MM.1S (cell line): Measurements from ENCODE around the gene SIRPA.

ENCODE experiments used
- DNase-seq: peaks from one replicate; pipeline ENCODE4 v3.0.0-alpha.2; 2015
- H2AFZ ChIP-seq: fragments of 300-600 bp; sonication (generic); 2 replicates; pipeline ENCODE4 v1.6.0; 2016; ENCODE audit warnings: antibody characterized with exemption, low read length
- H3F3A ChIP-seq: fragments of 300-600 bp; sonication (generic); 2 replicates; pipeline ENCODE4 v1.6.1; 2016; ENCODE audit warnings: mild to moderate bottlenecking, antibody characterized with exemption, low read length, moderate library complexity, mixed read lengths; ENCODE audit not compliant: insufficient read depth
- H3K27ac ChIP-seq: fragments of 300-600 bp; sonication (generic); 2 replicates; pipeline ENCODE4 v1.5.1; 2016; ENCODE audit warnings: mild to moderate bottlenecking, low read length
- H3K27me3 ChIP-seq: fragments of 300-600 bp; sonication (generic); replicated peaks from 2 replicates; pipeline ENCODE4 v1.6.0; 2016; ENCODE audit warnings: low read length; ENCODE audit not compliant: insufficient read depth
- H3K36me3 ChIP-seq: fragments of 300-600 bp; sonication (generic); replicated peaks from 2 replicates; pipeline ENCODE4 v1.6.1; 2016; ENCODE audit warnings: mild to moderate bottlenecking, low read length, mixed read lengths; ENCODE audit not compliant: insufficient read depth
- H3K4me1 ChIP-seq: fragments of 300-600 bp; sonication (generic); 2 replicates; pipeline ENCODE4 v1.6.1; 2016; ENCODE audit warnings: low read length, mixed read lengths
- H3K4me2 ChIP-seq: fragments of 300-600 bp; sonication (generic); 2 replicates; pipeline ENCODE4 v1.6.0; 2016; ENCODE audit warnings: low read depth, low read length
- H3K4me3 ChIP-seq: fragments of 300-600 bp; sonication (generic); 2 replicates; pipeline ENCODE4 v1.5.1; 2016; ENCODE audit warnings: low read length, mixed read lengths
- H3K79me2 ChIP-seq: fragments of 300-600 bp; sonication (generic); 2 replicates; pipeline ENCODE4 v1.6.1; 2016; ENCODE audit warnings: mixed run types, low read length, mixed read lengths
- H3K9ac ChIP-seq: fragments of 300-600 bp; sonication (generic); 2 replicates; pipeline ENCODE4 v1.6.1; 2016; ENCODE audit warnings: low read length, mixed read lengths
- H3K9me2 ChIP-seq: fragments of 300-600 bp; sonication (generic); replicated peaks from 2 replicates; pipeline ENCODE4 v1.6.1; 2016; ENCODE audit warnings: mild to moderate bottlenecking, low read length, mixed read lengths; ENCODE audit not compliant: insufficient read depth
- H3K9me3 ChIP-seq: fragments of 300-600 bp; sonication (generic); replicated peaks from 2 replicates; pipeline ENCODE4 v1.6.1; 2016; ENCODE audit warnings: mild to moderate bottlenecking, low read length, mixed read lengths; ENCODE audit not compliant: insufficient read depth
- H4K20me1 ChIP-seq: fragments of 300-600 bp; sonication (generic); 2 replicates; pipeline ENCODE4 v1.6.1; 2016; ENCODE audit warnings: mild to moderate bottlenecking, low read length, moderate library complexity, mixed read lengths; ENCODE audit not compliant: insufficient read depth
- CTCF ChIP-seq: fragments of 300-600 bp; sonication (generic); IDR thresholded peaks from 2 replicates; pipeline ENCODE4 v1.5.1; 2016; ENCODE audit warnings: antibody characterized with exemption, low read length, mixed read lengths
- EZH2 ChIP-seq: fragments of 300-600 bp; sonication (generic); optimal IDR thresholded peaks from 2 replicates; pipeline ENCODE3; 2017; ENCODE audit warnings: low read depth, mild to moderate bottlenecking, antibody characterized with exemption, low read length, mixed read lengths
- EZH2phosphoT487 ChIP-seq: fragments of 300-600 bp; sonication (generic); IDR thresholded peaks from 2 replicates; pipeline ENCODE4 v1.6.1; 2018; ENCODE audit warnings: antibody characterized with exemption, low read length

The SIRPA gene

GRCh38 chr20:1949347-1950100, 54.3 kb downstream of the SIRPA start:
- no peaks in the 10 kb centered on the region for H3K9me2 ChIP-seq
- no peak overlapping the region for H3K4me3 ChIP-seq
- no peaks in the 10 kb centered on the region for H4K20me1 ChIP-seq
- H3K9me3 ChIP-seq = no peaks in the 10 kb centered on the region
- no peak overlapping the region for H2AFZ ChIP-seq
- no peak overlapping the region for H3K27ac ChIP-seq
- no peak overlapping the region for H3K4me2 ChIP-seq
- H3K4me1 ChIP-seq = peaks cover 20% of the 10 kb centered on the region
- no peaks in the 10 kb centered on the region for H3K79me2 ChIP-seq
- TF ChIP-seq EZH2phosphoT487 (no peak), CTCF (no peak), EZH2 (no peak)
- H3K27me3 ChIP-seq = no peaks in the 10 kb centered on the region
- H3F3A ChIP-seq = peaks cover 15% of the 10 kb centered on the region; the same call in 1 of the 2 replicates
- no peak for DNase-seq
- H3K36me3 ChIP-seq = no peaks in the 10 kb centered on the region
- no peak overlapping the region for H3K9ac ChIP-seq

- H3K4me1 ChIP-seq = peaks cover 20% of the 10 kb centered on the region
Measured at GRCh38 chr20:1950836-1951235, 55.6 kb downstream of the SIRPA start.

GRCh38 chr20:1951436-1952115, 56.4 kb downstream of the SIRPA start:
- Histone ChIP-seq H3K9me2 (no peaks in the 10 kb centered on the region), H3K27ac (peak overlapping the region; percentile 61; the same call in 1 of the 2 replicates), H3K4me2 (no peak overlapping the region), H3K9ac (no peak overlapping the region), H3K4me3 (no peak overlapping the region), H2AFZ (no peak overlapping the region), H3F3A (peaks cover 15% of the 10 kb centered on the region; the same call in 1 of the 2 replicates), H3K4me1 (peaks cover 20% of the 10 kb centered on the region), H3K36me3 (no peaks in the 10 kb centered on the region), H3K9me3 (no peaks in the 10 kb centered on the region), H4K20me1 (no peaks in the 10 kb centered on the region), H3K27me3 (no peaks in the 10 kb centered on the region), H3K79me2 (no peaks in the 10 kb centered on the region)
- TF ChIP-seq EZH2 = no peak
- TF ChIP-seq CTCF = no peak
- no peak for TF ChIP-seq EZH2phosphoT487
- DNase-seq = no peak

More at GRCh38 chr20:1950836-1951235, 55.6 kb downstream of the SIRPA start:
- no peak overlapping the region for H3K27ac ChIP-seq
- H3K27me3 ChIP-seq = no peaks in the 10 kb centered on the region
- no peak overlapping the region for H3K4me3 ChIP-seq
- no peaks in the 10 kb centered on the region for H3K9me2 ChIP-seq
- peaks cover 15% of the 10 kb centered on the region; the same call in 1 of the 2 replicates for H3F3A ChIP-seq
- H3K4me2 ChIP-seq = no peak overlapping the region
- no peaks in the 10 kb centered on the region for H3K36me3 ChIP-seq
- no peak for TF ChIP-seq EZH2phosphoT487
- TF ChIP-seq EZH2 = no peak
- no peak for TF ChIP-seq CTCF
- no peak overlapping the region for H3K9ac ChIP-seq
- H4K20me1 ChIP-seq = no peaks in the 10 kb centered on the region
- H3K79me2 ChIP-seq = no peaks in the 10 kb centered on the region
- no peak for DNase-seq
- no peak overlapping the region for H2AFZ ChIP-seq
- H3K9me3 ChIP-seq = no peaks in the 10 kb centered on the region
